ENCODE measurements around the gene MAP1LC3B.

DNA sequence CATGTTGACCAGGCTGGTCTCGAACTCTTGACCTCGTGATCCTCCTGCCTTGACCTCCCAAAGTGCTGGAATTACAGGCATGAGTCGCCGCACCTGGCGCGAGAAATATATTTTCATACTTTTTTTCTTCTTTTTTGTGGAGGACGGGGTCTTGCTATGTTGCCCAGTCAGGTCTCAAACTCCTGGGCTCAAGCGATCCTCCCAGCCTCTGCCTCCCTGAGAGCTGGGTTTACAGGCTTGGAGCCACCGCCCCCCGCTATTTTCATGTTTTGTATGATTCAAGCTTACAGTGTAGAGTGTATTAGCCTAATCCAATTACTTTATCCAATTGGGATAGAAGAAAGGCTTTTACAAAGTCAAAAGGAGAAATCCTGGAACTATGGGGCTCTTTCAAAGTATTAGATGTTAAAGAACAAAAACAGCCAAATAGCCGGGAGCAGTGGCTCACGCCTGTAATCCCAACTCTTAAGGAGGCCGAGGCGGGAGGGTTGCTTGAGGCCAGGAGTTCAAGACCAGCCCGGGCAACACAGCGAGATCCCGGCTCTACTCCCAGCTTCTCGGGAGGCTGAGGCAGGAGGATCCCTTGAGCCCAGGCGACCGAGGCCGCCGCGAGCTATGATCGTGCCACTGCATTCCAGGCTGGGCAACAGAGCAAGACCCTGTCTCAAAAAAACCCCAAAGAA is 1.4 kb upstream of the MAP1LC3B start:
- TF ChIP-seq POLR2AphosphoS5 (IDR thresholded peaks at IDR 0.05; ENCODE audit: low read depth, low read length) = no peak
- no peak for TF ChIP-seq SIN3A (IDR thresholded peaks at IDR 0.05; ENCODE audit: borderline replicate concordance, insufficient read depth, low read length)
- TF ChIP-seq FOXP2 (optimal IDR thresholded peaks at IDR 0.05; ENCODE audit: borderline replicate concordance, extremely low read depth, extremely low read length, insufficient read depth) = no peak
- TF ChIP-seq TAF1 (IDR thresholded peaks at IDR 0.05; ENCODE audit: borderline replicate concordance, insufficient read depth, low read length) = no peak
- TF ChIP-seq REST (IDR thresholded peaks at IDR 0.05; ENCODE audit: insufficient read depth in 1 of 2, low read depth in 2 of 2, low read length in 2 of 2) = no peak

Data from PFSK-1 (cell line).